Measurements from ENCODE around the gene SYT11.
A peak's percentile ranks its signal among the peaks of the same experiment; 100 is the strongest.

SYT11 gene

GRCh38 chr1:155850345-155850744, 9.0 kb upstream of the SYT11 start:
- H3K4me3 ChIP-seq (ENCODE audit: low read length) = no peak overlapping the region
- TF ChIP-seq CTCF (IDR thresholded peaks at IDR 0.05; ENCODE audit: insufficient read depth, low read depth, low read length, missing control alignments) = no peak
- DNase-seq (ENCODE audit: low read depth) = no peak

- DNase-seq (ENCODE audit: low read depth) = no peak
- H3K4me3 ChIP-seq (ENCODE audit: low read length) = peak overlapping the region; percentile 97
- TF ChIP-seq CTCF (IDR thresholded peaks at IDR 0.05; ENCODE audit: insufficient read depth, low read depth, low read length, missing control alignments) = no peak
Observed at GRCh38 chr1:155856257-155856974, 3.0 kb upstream of the SYT11 start.

DNA sequence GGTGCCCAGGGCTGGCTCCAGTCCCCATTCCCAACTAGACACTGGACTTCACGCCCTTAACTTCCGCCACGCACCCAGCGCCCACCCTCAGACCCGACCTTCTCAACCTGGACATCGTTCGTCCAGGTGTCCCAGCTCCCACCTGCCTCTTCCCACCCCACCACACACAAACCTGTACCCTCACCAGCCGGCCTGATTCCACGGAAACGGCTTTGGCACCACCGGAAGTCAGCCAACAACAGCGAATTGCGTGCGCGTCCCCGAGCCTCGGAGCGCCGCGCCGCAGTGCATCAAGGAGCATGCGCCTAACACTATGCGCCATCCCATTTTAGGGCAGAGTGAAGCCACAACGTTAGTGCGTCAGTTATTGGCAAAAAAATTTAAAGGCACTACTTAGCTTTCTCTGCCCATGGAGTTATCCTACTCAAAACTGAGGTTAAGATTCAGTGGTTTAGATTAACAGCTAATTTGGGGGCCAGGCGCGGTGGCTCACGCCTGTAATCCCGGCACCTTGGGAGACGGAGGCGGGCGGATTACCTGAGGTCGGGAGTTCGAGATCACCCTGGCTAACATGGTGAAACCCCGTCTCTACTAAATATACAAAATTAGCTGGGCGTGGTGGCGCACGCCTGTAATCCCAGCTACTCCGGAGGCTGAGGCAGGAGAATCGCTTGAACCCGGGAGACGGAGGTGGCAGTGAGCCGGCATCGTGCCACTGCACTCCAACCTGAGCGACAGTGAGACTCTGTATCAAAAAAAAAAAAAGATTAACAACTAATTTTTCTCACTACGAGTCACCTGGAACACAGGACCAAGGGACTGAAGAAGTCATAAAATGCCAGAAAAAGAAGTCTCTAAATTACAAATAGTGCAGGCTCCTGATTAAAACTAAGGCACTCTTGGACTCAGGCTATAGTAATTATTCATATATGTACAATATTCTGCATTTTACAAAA, 2.1 kb upstream of the SYT11 start, which contains the start of gene GON4L:
TSS of gene GON4L (minus strand) at position 240 of the 956 bp plus-strand sequence. CDS start 3,434 bp downstream, outside the sequence.
- no peak for TF ChIP-seq CTCF (IDR thresholded peaks at IDR 0.05; ENCODE audit: insufficient read depth, low read depth, low read length, missing control alignments)
- DNase-seq (ENCODE audit: low read depth) = peak; percentile 95

GRCh38 chr1:155858800-155859233, 550 bp upstream of the SYT11 start:
- TF ChIP-seq CTCF (IDR thresholded peaks at IDR 0.05; ENCODE audit: insufficient read depth, low read depth, low read length, missing control alignments) = no peak
- H3K4me3 ChIP-seq (ENCODE audit: low read length) = peak overlapping the region; percentile 65
- DNase-seq (ENCODE audit: low read depth) = peak; percentile 45

More for the DNA sequence above, 2.1 kb upstream of the SYT11 start, which contains the start of gene GON4L:
- peak within 1 kb of the TSS; percentile 97 for H3K4me3 ChIP-seq (ENCODE audit: low read length)

DNA sequence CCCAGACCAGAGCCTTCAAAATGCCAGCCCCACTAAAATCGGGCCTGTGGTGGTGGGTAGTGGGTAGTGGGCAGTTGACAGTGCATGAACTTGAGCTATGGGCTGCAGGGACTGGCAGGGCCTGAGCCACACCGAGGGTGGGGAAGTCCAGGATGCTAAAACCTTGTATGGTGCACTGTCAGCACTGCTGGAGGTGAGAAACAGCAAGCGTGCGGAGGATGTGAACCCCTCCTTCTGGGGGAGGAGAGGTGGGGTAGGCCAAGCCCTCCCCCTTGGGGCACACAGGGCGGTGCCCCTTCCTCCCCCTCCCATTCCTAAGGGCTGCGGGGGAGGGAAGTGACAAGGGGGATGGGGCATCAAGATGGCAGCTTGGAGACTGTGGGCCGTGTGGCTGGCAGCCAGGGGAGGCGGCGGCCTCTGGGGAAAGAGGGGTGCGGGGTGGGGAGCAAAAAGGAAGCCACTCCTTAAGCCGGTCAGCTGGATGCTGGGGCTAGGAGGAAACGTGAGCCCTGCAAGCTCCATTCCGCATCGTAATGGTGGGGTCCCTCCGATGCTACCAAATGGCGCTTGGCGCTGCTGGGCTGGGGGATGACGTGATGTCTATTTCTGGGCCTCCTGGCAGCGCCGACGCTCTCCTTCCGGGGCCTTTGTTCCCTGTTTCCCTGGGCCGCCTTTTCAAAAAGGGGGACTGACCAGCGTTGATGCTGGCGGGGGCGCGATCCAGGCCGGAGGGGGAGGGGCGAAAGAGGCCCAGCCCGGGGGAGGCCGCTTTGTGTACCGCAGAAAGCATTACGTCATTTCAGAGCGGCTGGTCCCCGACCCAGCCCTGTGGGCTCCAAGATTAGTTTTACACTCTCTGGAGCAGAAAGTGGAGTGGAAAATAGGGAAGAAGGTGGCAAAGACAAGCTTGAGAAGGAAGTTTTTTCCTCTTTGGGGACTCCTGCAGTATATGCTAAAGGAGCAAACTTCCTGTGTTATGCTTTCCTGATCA, 809 bp downstream of the SYT11 start:
- no peak for DNase-seq (ENCODE audit: low read depth)
- no peak for TF ChIP-seq CTCF (IDR thresholded peaks at IDR 0.05; ENCODE audit: insufficient read depth, low read depth, low read length, missing control alignments)
- no peak overlapping the region for H3K4me3 ChIP-seq (ENCODE audit: low read length)

GRCh38 chr1:155860970-155861510, 1.7 kb downstream of the SYT11 start:
- no peak for DNase-seq (ENCODE audit: low read depth)
- H3K4me3 ChIP-seq (ENCODE audit: low read length) = no peak overlapping the region
- no peak for TF ChIP-seq CTCF (IDR thresholded peaks at IDR 0.05; ENCODE audit: insufficient read depth, low read depth, low read length, missing control alignments)

All from epithelial cell of esophagus (primary cell).